HEK293 (cell line): ENCODE data around the gene BEGAIN.

Experiments
- FEZF1 ChIP-seq: fragments of 450-650 bp; formaldehyde crosslinking; IDR thresholded peaks from 2 replicates; pipeline ENCODE4 v1.5.1; 2016; ENCODE audit warnings: missing biosample characterization, missing genetic modification characterization
- GLIS2 ChIP-seq: fragments of 450-650 bp; formaldehyde crosslinking; IDR thresholded peaks from 2 replicates; pipeline ENCODE4 v1.5.1; 2016; ENCODE audit warnings: missing biosample characterization, missing genetic modification characterization
- HOXA7 ChIP-seq: sonication (generic); formaldehyde crosslinking; IDR thresholded peaks from 2 replicates; pipeline ENCODE4 v1.8.1; 2022; ENCODE audit warnings: missing genetic modification reagents, borderline replicate concordance
- IKZF3 ChIP-seq: fragments of 450-650 bp; IDR thresholded peaks from 2 replicates; pipeline ENCODE4 v1.5.0; 2018; ENCODE audit warnings: missing biosample characterization, mild to moderate bottlenecking, missing genetic modification characterization, moderate library complexity
- OSR2 ChIP-seq: fragments of 450-650 bp; formaldehyde crosslinking; IDR thresholded peaks from 2 replicates; pipeline ENCODE4 v1.5.1; 2016; ENCODE audit warnings: missing biosample characterization, missing genetic modification characterization
- OVOL3 ChIP-seq: fragments of 450-650 bp; formaldehyde crosslinking; IDR thresholded peaks from 2 replicates; pipeline ENCODE4 v1.5.1; 2016; ENCODE audit warnings: missing biosample characterization, missing genetic modification characterization
- SP3 ChIP-seq: fragments of 450-650 bp; formaldehyde crosslinking; IDR thresholded peaks from 2 replicates; pipeline ENCODE4 v1.5.1; 2016; ENCODE audit warnings: missing biosample characterization, missing genetic modification characterization
- ZBTB7A ChIP-seq: fragments of 450-650 bp; formaldehyde crosslinking; IDR thresholded peaks from 2 replicates; pipeline ENCODE4 v1.5.1; 2016; ENCODE audit warnings: low read depth, missing biosample characterization, missing genetic modification characterization
- ZBTB8A ChIP-seq: fragments of 450-650 bp; formaldehyde crosslinking; IDR thresholded peaks from 2 replicates; pipeline ENCODE4 v1.5.1; 2016; ENCODE audit warnings: missing biosample characterization, missing genetic modification characterization
- ZFHX2 ChIP-seq: fragments of 450-650 bp; formaldehyde crosslinking; conservative IDR thresholded peaks from 2 replicates; pipeline ENCODE4 v1.5.1; 2016; ENCODE audit warnings: missing biosample characterization, missing genetic modification characterization
- ZFP69B ChIP-seq: fragments of 450-650 bp; formaldehyde crosslinking; IDR thresholded peaks from 2 replicates; pipeline ENCODE4 v1.5.1; 2016; ENCODE audit warnings: missing biosample characterization, missing genetic modification characterization
- ZNF16 ChIP-seq: fragments of 450-650 bp; formaldehyde crosslinking; IDR thresholded peaks from 2 replicates; pipeline ENCODE4 v1.5.1; 2016; ENCODE audit warnings: low read depth, missing biosample characterization, missing genetic modification characterization
- ZNF202 ChIP-seq: fragments of 450-650 bp; formaldehyde crosslinking; IDR thresholded peaks from 2 replicates; pipeline ENCODE4 v1.5.1; 2016; ENCODE audit warnings: missing biosample characterization, missing genetic modification characterization, borderline replicate concordance
- ZNF23 ChIP-seq: fragments of 450-650 bp; formaldehyde crosslinking; IDR thresholded peaks from 2 replicates; pipeline ENCODE4 v1.5.1; 2016; ENCODE audit warnings: missing biosample characterization, missing genetic modification characterization, borderline replicate concordance
- ZNF274 ChIP-seq, 2 experiments: fragments of 200-500 bp in 1 of 2; fragments of 450-650 bp in 1 of 2; sonication (Bioruptor generic) in 1 of 2; formaldehyde crosslinking in 1 of 2; IDR thresholded peaks; 2 replicates each; pipeline versions ENCODE4 v1.5.1 to v1.6.1; 2014 to 2016; ENCODE audit warnings: borderline replicate concordance in 1 of 2, inconsistent platforms in 1 of 2, low read length in 1 of 2, missing biosample characterization in 1 of 2, missing genetic modification characterization in 1 of 2
- ZNF350 ChIP-seq: fragments of 450-650 bp; formaldehyde crosslinking; IDR thresholded peaks from 2 replicates; pipeline ENCODE4 v1.5.0; 2017; ENCODE audit warnings: missing biosample characterization, mild to moderate bottlenecking, missing genetic modification characterization
- ZNF394 ChIP-seq: fragments of 450-650 bp; formaldehyde crosslinking; IDR thresholded peaks from 2 replicates; pipeline ENCODE4 v1.5.1; 2016; ENCODE audit warnings: missing biosample characterization, missing genetic modification characterization, mild to moderate bottlenecking, moderate library complexity, borderline replicate concordance
- ZNF514 ChIP-seq: fragments of 450-650 bp; formaldehyde crosslinking; IDR thresholded peaks from 2 replicates; pipeline ENCODE4 v1.5.1; 2016; ENCODE audit warnings: missing biosample characterization, missing genetic modification characterization
- ZNF600 ChIP-seq: fragments of 450-650 bp; formaldehyde crosslinking; IDR thresholded peaks from 2 replicates; pipeline ENCODE4 v1.5.1; 2016; ENCODE audit warnings: missing biosample characterization, missing genetic modification characterization
- ZNF664 ChIP-seq: fragments of 450-650 bp; formaldehyde crosslinking; IDR thresholded peaks from 2 replicates; pipeline ENCODE4 v1.5.1; 2016; ENCODE audit warnings: missing biosample characterization, missing genetic modification characterization
- ZNF701 ChIP-seq: fragments of 450-650 bp; formaldehyde crosslinking; IDR thresholded peaks from 2 replicates; pipeline ENCODE4 v1.5.1; 2016; ENCODE audit warnings: missing biosample characterization, missing genetic modification characterization
- TF ChIP-seq, protein P1 (sequence below): fragments of 450-650 bp; formaldehyde crosslinking; IDR thresholded peaks from 2 replicates; pipeline ENCODE4 v1.5.1; 2016; ENCODE audit warnings: missing biosample characterization, missing genetic modification characterization
- TF ChIP-seq, protein P2 (sequence below): fragments of 450-650 bp; formaldehyde crosslinking; IDR thresholded peaks from 2 replicates; pipeline ENCODE4 v1.5.1; 2016; ENCODE audit warnings: missing biosample characterization, missing genetic modification characterization
- TF ChIP-seq, protein P3 (sequence below): fragments of 450-650 bp; formaldehyde crosslinking; IDR thresholded peaks from 2 replicates; pipeline ENCODE4 v1.5.1; 2016; ENCODE audit warnings: missing biosample characterization, missing genetic modification characterization
- TF ChIP-seq, protein P4 (sequence below): fragments of 450-650 bp; formaldehyde crosslinking; optimal IDR thresholded peaks from 2 replicates; pipeline ENCODE3; 2016; ENCODE audit warnings: missing biosample characterization, mild to moderate bottlenecking, missing genetic modification characterization
- TF ChIP-seq, protein P5 (sequence below): sonication (generic); formaldehyde crosslinking; IDR thresholded peaks from 2 replicates; pipeline ENCODE4 v1.8.1; 2022; ENCODE audit warnings: mild to moderate bottlenecking, moderate library complexity, missing genetic modification reagents
- TF ChIP-seq, protein P6 (sequence below): fragments of 450-650 bp; formaldehyde crosslinking; IDR thresholded peaks from 2 replicates; pipeline ENCODE4 v1.5.1; 2017; ENCODE audit warnings: missing biosample characterization, missing genetic modification characterization
- TF ChIP-seq, protein P7 (sequence below): fragments of 450-650 bp; formaldehyde crosslinking; conservative IDR thresholded peaks from 2 replicates; pipeline ENCODE4 v1.5.1; 2016; ENCODE audit warnings: low read depth, missing biosample characterization, missing genetic modification characterization

BEGAIN gene

DNA sequence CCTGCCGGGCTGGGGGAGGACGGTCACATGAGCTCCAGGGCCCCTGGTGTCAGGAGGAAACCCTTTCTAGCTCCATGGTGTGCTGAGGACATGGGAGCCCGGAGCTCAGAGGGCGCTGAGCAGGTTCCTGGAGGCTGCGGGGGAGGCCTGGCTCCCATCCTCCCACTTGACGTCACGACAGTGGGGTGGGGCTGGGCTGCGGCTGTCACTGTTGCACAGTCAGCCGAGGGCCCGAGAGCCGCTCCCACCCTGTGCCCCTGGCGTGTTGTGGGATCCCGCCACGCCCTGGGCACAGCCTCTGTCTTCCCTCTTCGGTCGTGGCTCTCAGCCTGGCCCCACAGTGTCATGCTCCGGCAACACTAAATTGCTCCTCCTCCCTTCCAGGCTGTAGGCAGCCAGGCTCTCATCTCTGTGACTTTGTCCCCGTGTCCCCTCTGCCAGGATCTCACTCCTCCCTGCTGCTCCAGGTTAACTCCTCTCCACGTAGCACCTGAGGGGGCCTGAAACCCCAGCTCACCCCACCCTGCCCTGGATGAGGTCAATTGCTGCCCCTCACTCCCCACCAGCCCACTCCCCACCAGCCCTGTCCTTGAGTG lies 33.0 kb downstream of the BEGAIN start (continued):
- TF ChIP-seq, protein P1, sequence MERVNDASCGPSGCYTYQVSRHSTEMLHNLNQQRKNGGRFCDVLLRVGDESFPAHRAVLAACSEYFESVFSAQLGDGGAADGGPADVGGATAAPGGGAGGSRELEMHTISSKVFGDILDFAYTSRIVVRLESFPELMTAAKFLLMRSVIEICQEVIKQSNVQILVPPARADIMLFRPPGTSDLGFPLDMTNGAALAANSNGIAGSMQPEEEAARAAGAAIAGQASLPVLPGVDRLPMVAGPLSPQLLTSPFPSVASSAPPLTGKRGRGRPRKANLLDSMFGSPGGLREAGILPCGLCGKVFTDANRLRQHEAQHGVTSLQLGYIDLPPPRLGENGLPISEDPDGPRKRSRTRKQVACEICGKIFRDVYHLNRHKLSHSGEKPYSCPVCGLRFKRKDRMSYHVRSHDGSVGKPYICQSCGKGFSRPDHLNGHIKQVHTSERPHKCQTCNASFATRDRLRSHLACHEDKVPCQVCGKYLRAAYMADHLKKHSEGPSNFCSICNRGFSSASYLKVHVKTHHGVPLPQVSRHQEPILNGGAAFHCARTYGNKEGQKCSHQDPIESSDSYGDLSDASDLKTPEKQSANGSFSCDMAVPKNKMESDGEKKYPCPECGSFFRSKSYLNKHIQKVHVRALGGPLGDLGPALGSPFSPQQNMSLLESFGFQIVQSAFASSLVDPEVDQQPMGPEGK (tag by site-specific recombination), result peak; percentile 16; the same call in 1 of the 2 replicates
- TF ChIP-seq ZNF16 (tag by site-specific recombination) (no peak), ZBTB7A (tag by site-specific recombination) (no peak), ZBTB8A (no peak), ZFP69B (tag by site-specific recombination) (peak; percentile 57; the same call in 1 of the 2 replicates), ZNF394 (tag by site-specific recombination) (no peak), ZNF350 (tag by site-specific recombination) (no peak), ZNF664 (tag by site-specific recombination) (no peak), ZNF600 (peak; percentile 29; the same call in 1 of the 2 replicates), OVOL3 (tag by site-specific recombination) (no peak), ZNF701 (no peak), ZNF514 (tag by site-specific recombination) (no peak), GLIS2 (tag by site-specific recombination) (0 out of 2 replicates have a peak, but pooled peaks have one; percentile 16), SP3 (no peak), ZNF23 (tag by site-specific recombination) (no peak), ZFHX2 (peak; percentile 65), FEZF1 (tag by site-specific recombination) (no peak), IKZF3 (no peak), ZNF202 (tag by site-specific recombination) (no peak), ZNF274 (IDR thresholded peaks at IDR 0.05; ENCODE audit: low read length) (no peak), ZNF274 (tag by site-specific recombination; IDR thresholded peaks at IDR 0.05; ENCODE audit: borderline replicate concordance) (no peak), OSR2 (tag by site-specific recombination) (no peak), HOXA7 (CRISPR knock-in tag) (no peak)
- TF ChIP-seq, protein P2, sequence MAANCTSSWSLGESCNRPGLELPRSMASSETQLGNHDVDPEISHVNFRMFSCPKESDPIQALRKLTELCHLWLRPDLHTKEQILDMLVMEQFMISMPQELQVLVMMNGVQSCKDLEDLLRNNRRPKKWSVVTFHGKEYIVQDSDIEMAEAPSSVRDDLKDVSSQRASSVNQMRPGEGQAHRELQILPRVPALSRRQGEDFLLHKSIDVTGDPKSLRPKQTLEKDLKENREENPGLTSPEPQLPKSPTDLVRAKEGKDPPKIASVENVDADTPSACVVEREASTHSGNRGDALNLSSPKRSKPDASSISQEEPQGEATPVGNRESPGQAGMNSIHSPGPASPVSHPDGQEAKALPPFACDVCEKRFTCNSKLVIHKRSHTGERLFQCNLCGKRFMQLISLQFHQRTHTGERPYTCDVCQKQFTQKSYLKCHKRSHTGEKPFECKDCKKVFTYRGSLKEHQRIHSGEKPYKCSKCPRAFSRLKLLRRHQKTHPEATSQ (tag by site-specific recombination), result no peak
- TF ChIP-seq, protein P3, sequence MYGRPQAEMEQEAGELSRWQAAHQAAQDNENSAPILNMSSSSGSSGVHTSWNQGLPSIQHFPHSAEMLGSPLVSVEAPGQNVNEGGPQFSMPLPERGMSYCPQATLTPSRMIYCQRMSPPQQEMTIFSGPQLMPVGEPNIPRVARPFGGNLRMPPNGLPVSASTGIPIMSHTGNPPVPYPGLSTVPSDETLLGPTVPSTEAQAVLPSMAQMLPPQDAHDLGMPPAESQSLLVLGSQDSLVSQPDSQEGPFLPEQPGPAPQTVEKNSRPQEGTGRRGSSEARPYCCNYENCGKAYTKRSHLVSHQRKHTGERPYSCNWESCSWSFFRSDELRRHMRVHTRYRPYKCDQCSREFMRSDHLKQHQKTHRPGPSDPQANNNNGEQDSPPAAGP, result peak; percentile 60
- TF ChIP-seq, protein P4, sequence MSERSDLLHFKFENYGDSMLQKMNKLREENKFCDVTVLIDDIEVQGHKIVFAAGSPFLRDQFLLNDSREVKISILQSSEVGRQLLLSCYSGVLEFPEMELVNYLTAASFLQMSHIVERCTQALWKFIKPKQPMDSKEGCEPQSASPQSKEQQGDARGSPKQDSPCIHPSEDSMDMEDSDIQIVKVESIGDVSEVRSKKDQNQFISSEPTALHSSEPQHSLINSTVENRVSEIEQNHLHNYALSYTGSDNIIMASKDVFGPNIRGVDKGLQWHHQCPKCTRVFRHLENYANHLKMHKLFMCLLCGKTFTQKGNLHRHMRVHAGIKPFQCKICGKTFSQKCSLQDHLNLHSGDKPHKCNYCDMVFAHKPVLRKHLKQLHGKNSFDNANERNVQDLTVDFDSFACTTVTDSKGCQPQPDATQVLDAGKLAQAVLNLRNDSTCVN (tag by site-specific recombination), result no peak
- TF ChIP-seq, protein P5, sequence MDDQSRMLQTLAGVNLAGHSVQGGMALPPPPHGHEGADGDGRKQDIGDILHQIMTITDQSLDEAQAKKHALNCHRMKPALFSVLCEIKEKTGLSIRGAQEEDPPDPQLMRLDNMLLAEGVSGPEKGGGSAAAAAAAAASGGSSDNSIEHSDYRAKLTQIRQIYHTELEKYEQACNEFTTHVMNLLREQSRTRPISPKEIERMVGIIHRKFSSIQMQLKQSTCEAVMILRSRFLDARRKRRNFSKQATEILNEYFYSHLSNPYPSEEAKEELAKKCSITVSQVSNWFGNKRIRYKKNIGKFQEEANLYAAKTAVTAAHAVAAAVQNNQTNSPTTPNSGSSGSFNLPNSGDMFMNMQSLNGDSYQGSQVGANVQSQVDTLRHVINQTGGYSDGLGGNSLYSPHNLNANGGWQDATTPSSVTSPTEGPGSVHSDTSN (CRISPR knock-in tag), result no peak
- TF ChIP-seq, protein P6, sequence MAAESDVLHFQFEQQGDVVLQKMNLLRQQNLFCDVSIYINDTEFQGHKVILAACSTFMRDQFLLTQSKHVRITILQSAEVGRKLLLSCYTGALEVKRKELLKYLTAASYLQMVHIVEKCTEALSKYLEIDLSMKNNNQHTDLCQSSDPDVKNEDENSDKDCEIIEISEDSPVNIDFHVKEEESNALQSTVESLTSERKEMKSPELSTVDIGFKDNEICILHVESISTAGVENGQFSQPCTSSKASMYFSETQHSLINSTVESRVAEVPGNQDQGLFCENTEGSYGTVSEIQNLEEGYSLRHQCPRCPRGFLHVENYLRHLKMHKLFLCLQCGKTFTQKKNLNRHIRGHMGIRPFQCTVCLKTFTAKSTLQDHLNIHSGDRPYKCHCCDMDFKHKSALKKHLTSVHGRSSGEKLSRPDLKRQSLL (tag by site-specific recombination), result peak; percentile 12; the same call in 1 of the 2 replicates
- TF ChIP-seq, protein P7, sequence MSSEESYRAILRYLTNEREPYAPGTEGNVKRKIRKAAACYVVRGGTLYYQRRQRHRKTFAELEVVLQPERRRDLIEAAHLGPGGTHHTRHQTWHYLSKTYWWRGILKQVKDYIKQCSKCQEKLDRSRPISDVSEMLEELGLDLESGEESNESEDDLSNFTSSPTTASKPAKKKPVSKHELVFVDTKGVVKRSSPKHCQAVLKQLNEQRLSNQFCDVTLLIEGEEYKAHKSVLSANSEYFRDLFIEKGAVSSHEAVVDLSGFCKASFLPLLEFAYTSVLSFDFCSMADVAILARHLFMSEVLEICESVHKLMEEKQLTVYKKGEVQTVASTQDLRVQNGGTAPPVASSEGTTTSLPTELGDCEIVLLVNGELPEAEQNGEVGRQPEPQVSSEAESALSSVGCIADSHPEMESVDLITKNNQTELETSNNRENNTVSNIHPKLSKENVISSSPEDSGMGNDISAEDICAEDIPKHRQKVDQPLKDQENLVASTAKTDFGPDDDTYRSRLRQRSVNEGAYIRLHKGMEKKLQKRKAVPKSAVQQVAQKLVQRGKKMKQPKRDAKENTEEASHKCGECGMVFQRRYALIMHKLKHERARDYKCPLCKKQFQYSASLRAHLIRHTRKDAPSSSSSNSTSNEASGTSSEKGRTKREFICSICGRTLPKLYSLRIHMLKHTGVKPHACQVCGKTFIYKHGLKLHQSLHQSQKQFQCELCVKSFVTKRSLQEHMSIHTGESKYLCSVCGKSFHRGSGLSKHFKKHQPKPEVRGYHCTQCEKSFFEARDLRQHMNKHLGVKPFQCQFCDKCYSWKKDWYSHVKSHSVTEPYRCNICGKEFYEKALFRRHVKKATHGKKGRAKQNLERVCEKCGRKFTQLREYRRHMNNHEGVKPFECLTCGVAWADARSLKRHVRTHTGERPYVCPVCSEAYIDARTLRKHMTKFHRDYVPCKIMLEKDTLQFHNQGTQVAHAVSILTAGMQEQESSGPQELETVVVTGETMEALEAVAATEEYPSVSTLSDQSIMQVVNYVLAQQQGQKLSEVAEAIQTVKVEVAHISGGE (tag by site-specific recombination), result no peak
